OCI-LY3 (cell line): ENCODE results near the gene ADAD1.

ENCODE experiments used
- H2AFZ ChIP-seq: fragments of 200-600, 300-600 bp; shearing (Covaris generic); 2 replicates; pipeline ENCODE4 v1.6.0; 2014; ENCODE audit warnings: antibody characterized with exemption, low read depth, low read length
- H3K27ac ChIP-seq: fragments of 200-600, 300-600 bp; sonication (generic); 2 replicates; pipeline ENCODE4 v1.5.1; 2014; ENCODE audit warnings: mild to moderate bottlenecking, low read length, moderate library complexity, mixed read lengths
- H3K27me3 ChIP-seq: fragments of 200-600, 300-600 bp; sonication (generic); 2 replicates; pipeline ENCODE4 v1.6.1; 2014; ENCODE audit warnings: low read depth, low read length, mixed read lengths
- H3K36me3 ChIP-seq: fragments of 200-600, 300-600 bp; sonication (generic); replicated peaks from 2 replicates; pipeline ENCODE3; 2014; ENCODE audit warnings: low read depth, low read length, mixed read lengths
- H3K4me1 ChIP-seq: fragments of 300-600, 200-600 bp; sonication (generic); 2 replicates; pipeline ENCODE4 v1.6.1; 2014; ENCODE audit warnings: low read length, mixed read lengths
- H3K4me2 ChIP-seq: fragments of 200-600, 300-600 bp; sonication (generic); 2 replicates; pipeline ENCODE4 v1.6.1; 2014; ENCODE audit warnings: low read length, mixed read lengths
- H3K4me3 ChIP-seq: fragments of 300-600, 200-600 bp; sonication (generic); 2 replicates; pipeline ENCODE4 v1.5.1; 2014; ENCODE audit warnings: antibody characterized with exemption, mild to moderate bottlenecking, low read length, moderate library complexity
- H3K79me2 ChIP-seq: fragments of 300-600, 200-600 bp; shearing (Covaris generic); 2 replicates; pipeline ENCODE4 v1.6.1; 2014; ENCODE audit warnings: mild to moderate bottlenecking, low read length, mixed read lengths
- H3K9ac ChIP-seq: fragments of 300-600, 200-600 bp; shearing (Covaris generic); 2 replicates; pipeline ENCODE4 v1.6.0; 2014; ENCODE audit warnings: mild to moderate bottlenecking, low read length, moderate library complexity
- H3K9me3 ChIP-seq: fragments of 200-600, 300-600 bp; shearing (Covaris generic); 2 replicates; pipeline ENCODE4 v1.6.1; 2014; ENCODE audit warnings: low read length, mixed read lengths; ENCODE audit not compliant: insufficient read depth
- H4K20me1 ChIP-seq: fragments of 200-600, 300-600 bp; sonication (generic); 2 replicates; pipeline ENCODE4 v1.6.1; 2016; ENCODE audit warnings: low read length, mixed read lengths; ENCODE audit not compliant: insufficient read depth
- EZH2phosphoT487 ChIP-seq: fragments of 200-600 bp; shearing (Covaris generic); IDR thresholded peaks from 2 replicates; pipeline ENCODE4 v1.6.1; 2018; ENCODE audit warnings: antibody characterized with exemption, mixed run types, low read depth
- TF ChIP-seq, protein P1 (sequence below): fragments of 200-600, 300-600 bp; sonication (generic); IDR thresholded peaks from 2 replicates; pipeline ENCODE4 v1.5.1; 2014; ENCODE audit warnings: antibody characterized with exemption, low read length, low read depth

ADAD1 gene

GRCh38 chr4:122469457-122469856 is 90.6 kb downstream of the ADAD1 start:
- Histone ChIP-seq H3K79me2 (no peaks in the 10 kb centered on the region), H2AFZ (no peak overlapping the region), H3K9me3 (peaks cover 5% of the 10 kb centered on the region; the same call in 1 of the 2 replicates), H4K20me1 (no peaks in the 10 kb centered on the region), H3K4me2 (no peak overlapping the region), H3K27me3 (no peaks in the 10 kb centered on the region), H3K9ac (no peak overlapping the region), H3K4me1 (no peaks in the 10 kb centered on the region), H3K27ac (no peak overlapping the region), H3K36me3 (peaks cover 5% of the 10 kb centered on the region), H3K4me3 (no peak overlapping the region)
- TF ChIP-seq, protein P1, sequence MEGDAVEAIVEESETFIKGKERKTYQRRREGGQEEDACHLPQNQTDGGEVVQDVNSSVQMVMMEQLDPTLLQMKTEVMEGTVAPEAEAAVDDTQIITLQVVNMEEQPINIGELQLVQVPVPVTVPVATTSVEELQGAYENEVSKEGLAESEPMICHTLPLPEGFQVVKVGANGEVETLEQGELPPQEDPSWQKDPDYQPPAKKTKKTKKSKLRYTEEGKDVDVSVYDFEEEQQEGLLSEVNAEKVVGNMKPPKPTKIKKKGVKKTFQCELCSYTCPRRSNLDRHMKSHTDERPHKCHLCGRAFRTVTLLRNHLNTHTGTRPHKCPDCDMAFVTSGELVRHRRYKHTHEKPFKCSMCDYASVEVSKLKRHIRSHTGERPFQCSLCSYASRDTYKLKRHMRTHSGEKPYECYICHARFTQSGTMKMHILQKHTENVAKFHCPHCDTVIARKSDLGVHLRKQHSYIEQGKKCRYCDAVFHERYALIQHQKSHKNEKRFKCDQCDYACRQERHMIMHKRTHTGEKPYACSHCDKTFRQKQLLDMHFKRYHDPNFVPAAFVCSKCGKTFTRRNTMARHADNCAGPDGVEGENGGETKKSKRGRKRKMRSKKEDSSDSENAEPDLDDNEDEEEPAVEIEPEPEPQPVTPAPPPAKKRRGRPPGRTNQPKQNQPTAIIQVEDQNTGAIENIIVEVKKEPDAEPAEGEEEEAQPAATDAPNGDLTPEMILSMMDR, result no peak
- TF ChIP-seq EZH2phosphoT487, result no peak

GRCh38 chr4:122475233-122475632 is 96.4 kb downstream of the ADAD1 start:
- Histone ChIP-seq H3K9ac (no peak overlapping the region), H3K79me2 (no peaks in the 10 kb centered on the region), H3K9me3 (0 out of 2 replicates have a peak, but pooled peaks cover 3% of the 10 kb centered on the region), H3K36me3 (peaks cover 3% of the 10 kb centered on the region), H2AFZ (no peak overlapping the region), H3K4me2 (no peak overlapping the region), H3K4me3 (no peak overlapping the region), H4K20me1 (no peaks in the 10 kb centered on the region), H3K27ac (no peak overlapping the region), H3K27me3 (no peaks in the 10 kb centered on the region), H3K4me1 (peaks cover 5% of the 10 kb centered on the region; the same call in 1 of the 2 replicates)
- TF ChIP-seq, protein P1, result no peak
- no peak for TF ChIP-seq EZH2phosphoT487

- Histone ChIP-seq H3K9me3 (0 out of 2 replicates have a peak, but pooled peaks cover 3% of the 10 kb centered on the region), H3K36me3 (peaks cover 3% of the 10 kb centered on the region), H3K27me3 (no peaks in the 10 kb centered on the region), H3K79me2 (no peaks in the 10 kb centered on the region), H2AFZ (no peak overlapping the region; the same call in 1 of the 2 replicates), H4K20me1 (no peaks in the 10 kb centered on the region), H3K4me1 (peaks cover 11% of the 10 kb centered on the region; the same call in 1 of the 2 replicates), H3K9ac (no peak overlapping the region), H3K4me3 (no peak overlapping the region), H3K27ac (no peak overlapping the region), H3K4me2 (no peak overlapping the region)
- TF ChIP-seq, protein P1, result no peak
- no peak for TF ChIP-seq EZH2phosphoT487
Observed at GRCh38 chr4:122476126-122476525, 97.3 kb downstream of the ADAD1 start.

DNA sequence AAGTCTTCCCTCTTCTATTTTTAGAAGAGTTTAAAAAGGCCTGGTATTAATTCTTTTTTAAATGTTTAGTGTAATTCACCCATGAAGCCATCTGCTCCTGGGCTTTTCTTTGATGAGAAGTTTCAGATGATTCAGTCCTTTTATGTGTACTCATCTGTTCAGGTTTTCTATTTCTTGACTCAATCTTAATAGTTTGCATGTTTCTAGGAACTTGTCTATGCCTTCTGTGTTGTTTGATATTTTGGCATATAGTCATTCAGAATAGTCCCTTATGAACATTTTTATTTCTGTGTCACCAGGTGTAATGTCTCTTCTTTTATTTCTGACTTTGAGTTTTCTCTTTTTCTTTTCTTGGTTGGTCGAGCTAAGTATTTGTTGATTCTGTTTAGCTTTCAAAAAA is 97.9 kb downstream of the ADAD1 start:
- Histone ChIP-seq H3K79me2 (no peaks in the 10 kb centered on the region), H3K4me2 (no peak overlapping the region), H2AFZ (no peak overlapping the region; the same call in 1 of the 2 replicates), H3K4me3 (no peak overlapping the region), H3K4me1 (peaks cover 16% of the 10 kb centered on the region; the same call in 1 of the 2 replicates), H3K9ac (no peak overlapping the region), H3K27me3 (no peaks in the 10 kb centered on the region), H3K36me3 (peaks cover 3% of the 10 kb centered on the region), H3K27ac (no peak overlapping the region), H3K9me3 (0 out of 2 replicates have a peak, but pooled peaks cover 3% of the 10 kb centered on the region), H4K20me1 (no peaks in the 10 kb centered on the region)
- TF ChIP-seq, protein P1, result no peak
- no peak for TF ChIP-seq EZH2phosphoT487
